NOMO-1 (cell line): Measurements from ENCODE around the gene TBC1D5.

ENCODE experiments used
- DNase-seq, 2 experiments: peaks; one replicate each; lab custom pipeline; 2025; ENCODE audit not compliant: unreplicated experiment in 2 of 2; lab: John Stamatoyannopoulos, UW

TBC1D5 gene

DNA sequence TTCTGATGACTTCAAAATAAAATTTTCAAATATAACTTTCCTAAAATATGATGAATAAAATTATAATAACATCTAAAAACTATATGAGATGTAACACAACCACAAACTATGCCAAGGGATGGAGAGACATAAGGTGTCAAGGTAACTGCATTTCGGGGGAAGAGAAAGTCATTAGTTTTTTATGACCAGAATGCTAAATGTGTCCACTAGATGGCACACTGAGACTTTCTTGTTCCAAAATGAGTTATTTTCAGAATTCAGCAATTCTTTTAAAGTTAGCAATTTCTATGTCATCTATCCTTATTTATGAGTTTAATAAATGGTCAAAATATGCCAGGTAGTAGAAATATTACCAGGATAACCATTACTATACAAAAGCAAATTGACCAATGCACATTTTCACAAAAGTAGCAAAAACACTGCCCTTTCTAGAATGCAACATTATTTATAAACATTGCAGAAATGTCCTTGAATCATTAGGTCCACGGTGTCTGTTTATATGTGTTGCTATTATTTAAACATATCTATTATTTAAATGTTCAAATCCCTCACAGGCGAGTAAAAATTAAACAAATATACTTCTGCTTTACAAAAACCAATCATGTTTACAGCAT is 483.5 kb downstream of the TBC1D5 start:
- peak in 1 of 2 experiments; percentile 27 for DNase-seq

DNA sequence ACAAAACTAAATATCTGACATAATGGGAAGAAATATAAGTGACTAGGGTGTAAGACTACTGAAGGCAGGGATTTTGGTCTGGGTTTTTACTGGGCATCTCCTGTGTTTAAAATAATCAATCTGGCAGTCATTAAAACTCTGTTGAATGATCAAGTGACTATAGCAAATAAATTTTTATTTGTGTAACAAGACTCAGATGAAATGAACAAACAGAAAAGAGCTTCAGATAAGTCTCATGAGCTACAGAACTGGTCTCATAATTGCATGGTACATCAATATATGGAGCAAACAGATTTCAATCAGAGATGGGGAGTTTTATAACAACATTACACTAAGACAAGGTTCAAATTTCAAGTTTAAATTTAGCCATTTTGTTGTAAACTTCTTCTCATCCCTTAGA is 485.2 kb downstream of the TBC1D5 start:
- no peak for DNase-seq

DNA sequence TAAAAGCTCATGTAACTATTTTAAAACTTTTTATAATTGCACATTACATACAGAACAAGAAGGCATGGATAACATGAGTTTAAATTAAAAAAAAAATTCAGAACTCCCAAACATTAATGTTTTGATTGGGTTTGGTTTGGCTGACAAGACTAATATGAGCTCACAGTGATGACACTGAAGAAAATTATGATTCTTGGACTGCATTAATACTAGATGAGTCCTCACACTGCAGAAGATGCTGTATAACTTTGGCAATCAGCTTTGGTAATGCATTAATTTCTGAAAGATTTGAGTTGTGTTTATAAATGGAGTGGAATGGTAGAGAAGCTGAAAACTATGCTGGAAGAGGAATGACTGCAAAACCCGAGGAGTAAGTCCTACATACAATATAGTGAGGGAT is 498.8 kb downstream of the TBC1D5 start:
- no peak for DNase-seq

DNA sequence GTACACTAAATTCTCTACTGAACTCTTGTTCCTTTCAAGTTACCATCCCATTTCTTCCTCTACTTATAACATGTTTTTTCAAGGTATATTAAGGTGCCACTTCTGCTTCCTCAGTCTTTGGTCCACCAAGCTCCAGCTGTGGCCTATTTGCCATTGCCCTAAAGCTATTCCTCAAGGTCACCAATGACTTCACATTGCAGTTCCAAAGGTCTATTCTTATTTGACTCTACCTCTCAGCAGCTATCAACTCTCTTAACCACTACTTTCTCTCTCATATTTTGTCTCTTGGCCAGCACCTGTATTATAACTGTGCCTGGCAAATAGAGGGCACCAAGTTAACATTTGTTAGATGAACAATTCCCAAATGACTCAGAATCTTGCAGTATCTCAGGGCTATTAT is 503.0 kb downstream of the TBC1D5 start:
- DNase-seq: no peak

DNA sequence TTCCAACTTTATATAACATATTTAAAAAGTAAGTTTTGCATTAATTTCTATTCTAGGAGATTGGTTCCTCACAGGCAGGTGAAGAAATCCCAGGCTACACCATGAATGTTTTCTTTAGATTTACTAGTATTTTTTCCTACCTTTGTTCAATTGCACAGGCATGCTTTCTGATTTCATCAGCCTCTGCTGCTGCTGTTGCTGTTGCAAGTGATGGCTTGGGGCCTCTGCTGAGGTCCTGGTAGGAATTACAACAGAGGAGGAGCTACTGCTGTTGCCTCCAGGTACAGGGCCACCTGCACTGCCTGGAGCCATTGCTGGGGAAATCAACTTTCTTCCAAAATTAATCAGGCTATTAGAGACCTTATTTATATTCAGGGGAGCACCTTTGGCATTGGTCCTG is 504.4 kb downstream of the TBC1D5 start:
- no peak for DNase-seq

DNA sequence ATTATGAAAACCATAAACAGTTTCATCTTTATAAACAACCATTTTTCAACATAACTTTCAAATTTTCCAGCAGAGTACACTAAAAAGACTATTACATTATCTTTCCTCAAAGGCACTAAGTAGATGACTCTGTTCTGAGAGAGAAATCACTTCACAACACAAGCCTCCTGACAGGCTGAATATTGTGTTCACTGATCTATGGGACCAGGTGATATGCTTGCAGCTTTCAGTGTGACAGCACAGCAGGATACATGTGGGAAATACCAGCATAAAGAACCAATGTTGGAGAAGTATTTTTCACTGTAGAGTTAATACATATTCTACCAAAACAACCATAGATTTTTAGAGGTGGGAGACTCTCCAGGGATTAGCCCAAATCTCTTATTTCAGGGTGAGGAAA is 507.1 kb downstream of the TBC1D5 start:
- DNase-seq: no peak

DNA sequence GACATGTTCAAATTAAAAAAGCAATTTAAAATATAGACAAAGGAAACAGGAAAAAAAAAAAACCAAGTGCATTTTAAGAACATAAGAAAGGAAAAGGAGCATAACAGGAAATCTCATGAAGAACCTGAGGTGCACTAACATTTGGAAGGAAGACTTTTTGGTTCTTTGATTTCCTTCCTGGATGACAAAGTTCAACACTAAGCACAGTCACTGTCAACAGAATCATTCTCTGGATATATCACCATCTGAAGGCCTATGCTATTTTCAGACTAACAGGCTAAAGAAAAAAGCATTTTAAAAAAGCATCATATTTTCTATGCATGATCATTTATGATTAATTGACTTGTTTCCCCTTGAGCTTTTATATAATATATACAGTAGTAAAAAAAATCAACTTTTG is 508.0 kb downstream of the TBC1D5 start:
- DNase-seq: no peak

DNA sequence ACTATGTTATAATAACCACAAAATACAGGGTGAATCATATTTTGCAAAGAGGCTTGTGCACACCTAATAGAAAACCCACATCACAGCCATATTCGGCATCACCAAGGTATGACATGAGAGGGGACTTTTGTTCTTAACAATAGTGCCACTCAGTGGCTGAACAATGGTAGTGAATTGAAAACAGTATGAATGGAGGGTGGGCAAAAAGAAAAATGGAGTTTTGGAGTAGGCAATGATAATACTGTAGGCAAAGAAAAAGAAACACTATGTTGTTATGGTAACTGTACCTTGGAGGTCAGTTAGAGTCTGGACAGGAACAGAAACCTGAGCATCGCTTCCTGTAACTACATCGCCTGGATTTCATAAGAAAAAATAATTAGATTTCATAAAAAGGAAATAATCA is 509.0 kb downstream of the TBC1D5 start:
- DNase-seq: peak; percentile 41 to 69

DNA sequence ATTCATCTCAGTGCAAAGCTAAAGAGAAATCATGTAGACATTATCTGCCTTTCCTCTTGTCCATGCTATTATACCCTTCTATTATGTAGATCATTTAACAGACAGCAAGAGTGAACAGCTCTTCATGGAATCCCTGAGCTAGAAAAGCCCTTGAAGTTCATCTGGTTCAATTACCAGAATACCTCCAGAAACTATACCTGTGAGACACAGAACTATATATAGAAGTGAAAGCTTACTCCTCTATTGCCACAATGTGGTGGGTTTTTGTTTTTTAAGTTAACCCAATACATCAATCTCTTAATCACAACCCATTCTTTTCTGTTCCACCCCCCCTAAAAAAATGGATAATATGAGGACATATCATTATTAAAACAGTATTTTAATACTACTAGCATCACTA is 510.0 kb downstream of the TBC1D5 start:
- DNase-seq: no peak

DNA sequence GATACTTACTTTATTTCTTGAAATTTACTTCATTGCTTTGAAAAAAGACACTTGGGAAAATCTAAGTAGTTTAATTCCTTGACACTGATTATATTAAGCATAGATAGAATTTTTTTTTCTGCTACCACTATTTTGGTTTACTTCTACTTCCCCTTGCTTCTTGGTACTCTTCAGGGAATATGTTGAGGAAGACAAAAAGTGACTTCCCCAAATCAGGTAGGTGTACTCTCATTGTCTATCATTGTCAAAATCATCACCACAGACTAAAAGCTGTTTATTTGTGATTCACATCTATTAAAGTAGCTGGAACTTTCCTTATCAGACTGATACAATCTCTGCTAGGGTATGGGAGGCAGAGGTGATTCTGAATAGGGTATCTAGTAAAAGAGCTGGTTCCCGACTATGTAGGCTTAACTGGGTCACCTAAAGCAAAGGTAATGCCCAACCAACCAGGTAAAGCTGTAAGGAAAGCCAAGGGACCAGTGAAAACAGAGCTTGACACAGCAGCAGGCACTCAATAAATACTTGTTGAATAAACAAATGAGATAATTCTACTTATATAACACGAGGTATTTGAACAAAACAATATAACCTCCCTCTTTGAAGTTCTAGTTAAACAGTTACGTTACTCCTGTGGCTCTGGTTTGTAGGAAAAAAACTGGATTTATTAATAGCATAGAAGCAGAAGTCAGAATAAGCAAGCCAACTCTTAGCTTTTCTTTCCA is 510.7 kb downstream of the TBC1D5 start:
- DNase-seq: peak in 1 of 2 experiments; percentile 5

DNA sequence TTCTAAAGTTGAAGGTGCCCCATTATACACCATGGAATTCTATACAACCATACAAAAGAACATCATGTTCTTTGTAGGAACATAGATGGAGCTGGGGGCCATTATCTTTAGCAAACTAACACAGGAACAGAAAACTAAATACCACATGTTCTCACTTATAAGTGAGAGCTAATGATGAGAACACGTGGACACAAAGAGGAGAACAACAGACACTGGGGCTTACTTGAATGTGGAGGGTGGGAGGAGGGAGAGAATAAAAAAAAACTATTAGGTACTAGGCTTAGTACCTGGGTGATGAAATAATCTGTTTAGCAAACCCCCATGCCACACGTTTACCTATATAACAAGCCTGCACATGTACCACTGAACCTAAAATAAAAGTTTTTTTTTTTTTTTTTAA is 515.0 kb downstream of the TBC1D5 start:
- DNase-seq: no peak

DNA sequence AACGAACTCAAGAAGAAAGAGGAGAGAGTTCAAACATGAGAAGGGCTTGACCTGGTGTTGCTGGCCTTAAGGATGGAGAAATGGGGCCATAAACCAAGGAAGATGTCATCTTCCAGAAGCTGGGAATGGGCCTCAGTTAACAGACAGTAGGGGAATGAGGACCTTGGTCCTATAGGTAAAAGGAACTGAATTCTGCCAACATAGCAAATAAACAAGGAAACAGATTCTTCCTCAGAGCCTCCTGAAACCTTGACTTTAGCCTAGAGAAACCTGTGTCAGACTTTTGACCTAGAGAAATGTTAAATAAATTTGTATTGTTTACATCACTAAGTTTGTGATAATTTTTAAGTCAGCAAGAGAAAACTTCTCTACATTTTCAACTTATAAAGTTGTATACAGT is 520.9 kb downstream of the TBC1D5 start:
- no peak for DNase-seq

DNA sequence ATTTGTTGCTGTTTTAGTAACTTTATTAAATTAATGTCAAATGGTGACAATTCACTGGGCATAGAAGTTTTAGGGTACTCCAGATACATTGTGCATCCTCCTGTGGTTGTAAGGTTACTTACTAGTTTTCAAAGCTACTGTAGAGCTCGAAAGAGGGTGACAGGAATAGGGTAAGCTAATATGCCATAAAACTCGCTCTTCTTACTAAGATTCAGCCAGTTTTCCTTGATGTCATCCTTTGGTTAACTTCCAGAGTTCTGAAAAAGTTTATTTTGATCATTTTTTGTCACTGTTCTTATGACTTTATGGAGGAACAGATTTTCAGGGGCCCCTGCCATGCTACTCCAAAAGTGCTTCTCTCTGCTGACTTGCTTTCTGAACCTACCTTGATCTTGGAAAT is 522.8 kb downstream of the TBC1D5 start:
- no peak for DNase-seq

DNA sequence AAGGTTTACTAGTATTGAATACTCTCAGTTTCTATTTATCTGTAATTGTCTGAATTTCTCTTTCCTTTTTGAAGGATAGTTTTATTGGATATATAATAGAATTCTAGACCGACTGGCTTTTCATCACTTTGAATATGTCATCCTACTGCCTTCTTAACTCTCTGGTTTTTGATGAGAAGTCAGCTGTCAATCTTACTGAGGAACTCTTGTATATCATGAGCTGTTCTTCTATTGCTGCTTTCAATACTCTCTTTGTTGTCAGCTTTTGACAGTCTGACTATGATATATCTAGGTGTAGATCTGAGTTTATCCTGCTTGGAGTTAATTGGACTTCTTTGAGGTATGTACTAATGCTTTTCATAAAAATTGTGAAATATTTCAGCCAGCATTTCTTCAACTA is 523.8 kb downstream of the TBC1D5 start:
- no peak for DNase-seq

DNA sequence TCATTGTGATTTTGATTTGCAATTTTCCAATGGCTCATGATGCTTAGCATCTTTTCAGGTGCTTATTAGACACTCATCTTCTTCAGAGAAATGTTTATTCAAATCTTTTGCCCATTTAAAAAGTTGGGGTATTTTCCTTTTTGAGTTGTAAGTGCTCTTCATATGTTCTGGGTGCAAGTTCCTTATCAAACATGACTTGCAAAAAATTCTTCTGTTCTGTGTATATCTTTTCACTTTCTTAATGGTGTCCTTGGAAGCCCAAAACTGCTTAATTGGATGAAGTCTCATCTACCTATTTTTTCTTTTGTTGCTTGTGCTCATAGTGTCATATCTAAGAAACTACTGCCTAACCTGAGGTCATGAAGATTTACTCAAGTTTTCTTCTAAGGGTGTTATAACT is 524.8 kb downstream of the TBC1D5 start:
- DNase-seq: no peak

DNA sequence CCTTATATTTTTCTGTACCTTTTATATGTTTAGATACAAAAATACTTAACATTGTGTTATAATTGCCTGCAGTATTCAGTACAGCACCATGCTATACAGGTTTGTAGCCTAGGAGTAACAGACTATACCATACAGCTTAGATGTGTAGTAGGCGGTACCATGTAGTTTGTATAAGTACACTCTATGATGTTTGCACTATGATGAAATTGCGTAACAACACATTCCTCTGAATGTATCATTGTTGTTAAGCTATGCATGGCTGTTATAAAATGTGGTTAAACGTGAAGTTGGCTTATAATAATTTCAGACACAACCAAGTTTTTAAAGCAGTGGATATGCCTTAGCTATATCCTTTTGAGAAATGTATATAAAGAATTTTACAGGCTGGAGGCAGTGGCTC is 529.3 kb downstream of the TBC1D5 start:
- DNase-seq: no peak

DNA sequence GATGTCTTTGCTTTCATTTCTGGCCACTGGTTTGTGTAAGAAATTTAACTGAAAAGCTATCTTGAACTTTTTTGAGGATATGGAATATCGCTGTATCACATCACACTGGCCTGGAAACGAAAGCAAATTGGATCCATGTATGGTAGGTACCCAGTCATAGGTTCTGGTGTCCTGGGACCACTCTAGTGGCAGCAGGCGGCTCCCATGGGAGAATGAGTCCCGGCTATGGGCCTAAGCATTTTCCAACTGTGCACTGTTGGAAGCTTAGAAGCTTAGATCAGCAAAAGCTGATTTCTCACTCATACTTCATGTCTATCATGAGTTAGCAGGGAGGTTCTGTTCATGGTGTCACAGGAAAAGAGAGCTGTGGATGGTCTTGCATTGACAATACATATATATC is 534.5 kb downstream of the TBC1D5 start:
- DNase-seq: no peak

DNA sequence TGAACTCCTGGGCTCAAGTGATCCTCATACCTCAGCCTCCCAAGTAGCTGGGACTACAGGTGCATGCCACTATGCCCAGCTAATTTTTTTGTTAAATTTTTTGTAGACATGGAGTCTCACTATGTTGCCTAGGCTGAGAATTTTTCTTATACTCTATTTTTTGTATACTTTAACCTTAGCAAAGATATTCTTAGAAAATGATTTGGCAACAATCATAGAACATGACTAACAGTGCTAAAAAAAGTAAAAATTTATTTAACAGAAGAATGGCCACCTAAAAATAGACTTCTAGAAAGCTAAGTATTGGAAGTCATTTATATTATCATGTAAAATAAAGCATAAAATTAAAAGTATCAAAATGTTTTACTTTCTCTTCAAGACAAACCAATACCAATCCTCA is 535.4 kb downstream of the TBC1D5 start:
- DNase-seq: no peak

DNA sequence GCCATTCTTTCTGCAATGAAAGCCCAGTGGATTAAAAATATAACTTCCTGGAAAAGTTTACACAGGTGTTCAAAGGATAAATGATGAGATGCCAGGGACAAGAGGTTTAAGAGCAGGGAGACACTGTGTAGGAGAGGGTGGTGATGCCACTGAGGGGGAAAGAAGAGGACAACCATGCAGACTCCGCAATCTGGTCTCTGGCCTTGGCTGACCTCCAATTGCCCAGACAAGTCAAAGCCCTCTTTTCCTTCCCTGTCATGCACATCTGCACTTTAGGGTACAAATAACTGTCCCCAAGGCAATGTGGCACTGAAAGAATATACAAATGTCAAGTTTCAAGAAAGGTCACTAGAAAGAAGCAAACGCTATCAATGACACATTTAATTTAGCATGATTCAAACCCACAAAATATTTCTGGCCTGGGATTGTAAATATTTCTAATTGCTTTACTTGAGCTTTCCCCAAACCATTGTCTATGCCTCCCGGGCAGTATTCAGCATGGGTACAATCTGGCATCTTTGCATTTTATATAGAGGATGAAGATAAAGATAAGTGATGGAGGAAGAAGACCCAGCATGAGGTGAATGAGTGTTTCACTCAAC is 538.3 kb downstream of the TBC1D5 start:
- no peak for DNase-seq

DNA sequence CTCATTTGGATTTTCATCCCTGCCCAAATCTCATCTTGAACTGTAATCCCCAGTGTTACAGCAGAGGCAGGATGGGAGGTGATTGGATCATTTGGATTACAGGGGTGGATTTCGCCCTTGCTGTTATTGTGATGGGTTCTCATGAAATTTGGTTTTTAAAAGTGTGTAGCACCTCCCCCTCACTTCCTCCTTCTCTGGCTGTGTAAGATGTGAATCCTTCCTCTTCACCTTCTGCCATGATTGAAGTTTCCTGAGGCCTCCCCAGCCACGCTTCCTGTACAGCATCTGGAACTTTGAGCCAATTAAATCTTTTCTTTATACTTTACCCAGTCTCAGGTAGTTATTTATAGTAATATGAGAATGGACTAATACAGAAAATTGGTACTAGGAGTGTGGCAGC is 540.9 kb downstream of the TBC1D5 start:
- DNase-seq: no peak

DNA sequence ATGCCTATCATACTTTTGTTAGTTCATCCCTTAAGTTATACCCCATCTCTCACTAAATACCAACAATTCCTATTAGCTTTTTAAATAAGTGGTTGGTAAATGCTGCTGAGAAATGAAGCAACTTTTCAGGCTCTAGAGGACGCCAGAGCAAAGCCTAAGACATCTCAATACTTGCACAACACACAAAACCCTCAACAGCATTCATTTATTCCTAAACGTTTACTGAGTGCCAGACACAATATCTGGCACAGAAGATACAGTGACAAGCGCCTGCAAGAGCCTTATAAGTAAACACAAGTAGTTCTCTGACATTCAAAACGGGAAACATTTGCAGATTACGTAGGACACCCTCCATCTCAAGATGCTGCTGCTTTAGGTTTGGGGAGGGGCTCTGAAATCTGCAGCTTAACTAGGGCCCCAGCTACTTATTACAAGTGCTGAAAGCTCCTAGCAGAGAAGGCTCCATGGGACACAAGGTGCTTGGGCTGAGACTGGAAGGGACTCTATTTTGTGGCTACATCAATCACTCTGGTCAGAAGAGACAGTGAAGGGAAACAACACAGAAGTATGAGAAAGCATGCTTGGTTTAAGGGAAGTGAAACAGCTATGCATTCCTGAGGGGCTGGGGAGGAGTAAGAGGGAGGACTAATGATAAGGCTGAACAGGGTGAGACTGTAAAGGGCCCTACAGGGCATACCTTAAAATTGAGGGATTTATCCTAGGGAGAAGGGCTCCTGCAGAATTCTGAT is 546.4 kb downstream of the TBC1D5 start:
- DNase-seq: peak; percentile 65 to 89

DNA sequence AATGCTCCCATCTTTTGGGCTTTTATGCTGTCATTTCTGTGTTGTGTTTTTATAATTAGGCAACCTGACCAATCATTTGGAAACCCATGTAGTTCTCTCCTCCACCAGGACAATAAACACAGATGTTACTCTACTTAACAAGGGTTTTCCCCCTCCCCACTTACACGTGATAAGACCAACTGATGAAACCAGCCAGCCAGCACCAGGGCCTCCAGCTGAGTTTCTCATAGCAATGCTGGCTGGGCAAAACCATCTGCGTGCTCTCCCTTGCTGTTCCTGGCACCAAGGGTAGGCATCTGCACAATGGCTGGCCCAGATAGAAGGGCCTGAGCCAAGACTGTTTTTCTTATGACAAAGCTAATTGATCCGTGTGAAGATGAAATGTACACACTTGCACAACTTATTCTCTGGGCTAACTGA is 547.2 kb downstream of the TBC1D5 start:
- peak; percentile 16 to 60 for DNase-seq
